ENCODE data around the gene SZT2.

GRCh38 chr1:43439781-43440180, 50.1 kb downstream of the SZT2 start:
- TF ChIP-seq POLR2AphosphoS5 (IDR thresholded peaks at IDR 0.05) (no peak), CTCF (IDR thresholded peaks at IDR 0.05) (no peak), POLR2A (IDR thresholded peaks at IDR 0.05) (no peak)

Data from breast epithelium (tissue), 3 donors.